ENCODE data around the gene SYNPO2. TPM values are rescaled to one million over a fixed set of nuclear protein-coding genes. Genes with fewer than 3 reads are reported as not detected.

The SYNPO2 gene
- total RNA-seq, 4 donors from 2014 or later: 144 to 400 (median 228) TPM

DNA sequence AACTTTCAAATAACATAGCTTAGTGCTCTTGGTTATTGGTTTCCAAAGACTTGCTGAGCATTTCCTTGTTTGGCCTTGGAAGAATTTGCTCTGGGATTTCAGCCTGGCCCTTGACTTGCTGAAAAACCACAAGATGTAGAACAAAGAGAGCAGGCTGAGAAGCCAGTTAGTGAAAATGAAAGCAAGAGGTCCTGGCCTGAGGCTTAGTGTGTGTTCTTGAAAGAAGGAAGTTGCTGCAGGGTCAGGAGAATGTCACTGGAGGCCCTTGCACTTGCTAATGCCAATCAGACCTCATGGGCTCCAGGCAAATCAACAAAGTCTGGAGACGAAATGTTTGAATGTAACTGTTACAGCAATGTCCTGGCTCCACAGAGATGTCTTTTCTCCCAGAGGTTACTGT, 79.4 kb downstream of the SYNPO2 start:
- no peaks in the 10 kb centered on the region for H3K36me3 ChIP-seq
- DNase-seq: peak; percentile 50 to 68
- peak overlapping the region; percentile 84 to 88 for H3K27ac ChIP-seq
- H3K4me1 ChIP-seq: peaks cover 7 to 14% of the 10 kb centered on the region in 2 donors
- TF ChIP-seq, protein P1, sequence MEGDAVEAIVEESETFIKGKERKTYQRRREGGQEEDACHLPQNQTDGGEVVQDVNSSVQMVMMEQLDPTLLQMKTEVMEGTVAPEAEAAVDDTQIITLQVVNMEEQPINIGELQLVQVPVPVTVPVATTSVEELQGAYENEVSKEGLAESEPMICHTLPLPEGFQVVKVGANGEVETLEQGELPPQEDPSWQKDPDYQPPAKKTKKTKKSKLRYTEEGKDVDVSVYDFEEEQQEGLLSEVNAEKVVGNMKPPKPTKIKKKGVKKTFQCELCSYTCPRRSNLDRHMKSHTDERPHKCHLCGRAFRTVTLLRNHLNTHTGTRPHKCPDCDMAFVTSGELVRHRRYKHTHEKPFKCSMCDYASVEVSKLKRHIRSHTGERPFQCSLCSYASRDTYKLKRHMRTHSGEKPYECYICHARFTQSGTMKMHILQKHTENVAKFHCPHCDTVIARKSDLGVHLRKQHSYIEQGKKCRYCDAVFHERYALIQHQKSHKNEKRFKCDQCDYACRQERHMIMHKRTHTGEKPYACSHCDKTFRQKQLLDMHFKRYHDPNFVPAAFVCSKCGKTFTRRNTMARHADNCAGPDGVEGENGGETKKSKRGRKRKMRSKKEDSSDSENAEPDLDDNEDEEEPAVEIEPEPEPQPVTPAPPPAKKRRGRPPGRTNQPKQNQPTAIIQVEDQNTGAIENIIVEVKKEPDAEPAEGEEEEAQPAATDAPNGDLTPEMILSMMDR (IDR thresholded peaks at IDR 0.05): no peak
- TF ChIP-seq POLR2A (IDR thresholded peaks at IDR 0.05): no peak
- no peaks in the 10 kb centered on the region for H3K9me3 ChIP-seq
- no peak overlapping the region for H3K4me3 ChIP-seq
- H3K27me3 ChIP-seq: no peaks in the 10 kb centered on the region
- intact Hi-C loops (cut with DNase I; ENCODE audit: low total_unique reads): loop anchor here (5.0 kb wide), 1 partner anchor 81 kb away; the partner anchor contains the start of gene SYNPO2

DNA sequence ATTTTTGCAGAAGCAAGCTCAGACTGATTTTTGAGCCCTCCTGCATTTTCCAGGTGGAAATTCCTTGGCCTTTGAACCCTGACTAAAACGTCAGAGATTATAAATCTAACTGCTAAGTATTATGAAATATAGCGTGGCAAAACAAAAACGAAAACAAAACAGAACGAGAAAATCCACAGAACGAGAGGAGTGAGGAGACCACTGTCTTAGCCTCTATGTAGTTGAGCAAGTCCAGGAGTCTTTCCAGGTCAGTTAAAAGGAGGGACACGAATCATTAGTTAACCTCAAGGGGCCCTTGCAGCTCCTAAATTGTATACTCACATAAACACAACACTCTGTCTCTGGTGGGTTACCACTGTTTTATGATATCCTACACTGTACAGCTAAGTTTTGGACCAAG, 80.2 kb downstream of the SYNPO2 start:
- no peaks in the 10 kb centered on the region for H3K9me3 ChIP-seq
- DNase-seq: no peak
- H3K27ac ChIP-seq: peak overlapping the region; percentile 84 to 88
- intact Hi-C loops (cut with DNase I; ENCODE audit: low total_unique reads): loop anchor here (5.0 kb wide), 1 partner anchor 82 kb away; the partner anchor contains the start of gene SYNPO2
- no peak overlapping the region for H3K4me3 ChIP-seq
- no peaks in the 10 kb centered on the region for H3K27me3 ChIP-seq
- H3K4me1 ChIP-seq: peaks cover 7 to 15% of the 10 kb centered on the region in 2 donors
- no peak for TF ChIP-seq POLR2A (IDR thresholded peaks at IDR 0.05)
- TF ChIP-seq, protein P1 (IDR thresholded peaks at IDR 0.05): no peak
- H3K36me3 ChIP-seq: no peaks in the 10 kb centered on the region

DNA sequence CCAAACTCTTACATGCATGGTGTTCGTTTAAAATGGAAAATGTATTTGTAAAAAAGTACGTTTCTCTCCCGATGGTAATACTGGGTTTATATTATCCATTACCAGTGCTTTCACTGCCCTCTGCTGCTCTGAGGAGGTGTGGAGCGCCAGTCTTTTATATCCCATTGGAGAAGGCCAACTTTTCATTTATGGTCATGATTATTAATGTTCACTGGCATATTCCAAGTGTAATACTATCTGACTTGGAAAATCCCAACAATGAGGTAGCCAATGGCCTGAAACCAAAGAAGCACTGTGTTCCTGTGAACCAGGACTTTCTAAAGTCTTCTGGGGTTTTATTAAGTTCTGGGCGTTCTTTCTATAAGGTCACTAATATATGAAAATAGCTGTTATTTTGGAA, 80.7 kb downstream of the SYNPO2 start:
- Histone ChIP-seq H3K4me3 (no peak overlapping the region), H3K9me3 (no peaks in the 10 kb centered on the region), H3K36me3 (no peaks in the 10 kb centered on the region), H3K27me3 (no peaks in the 10 kb centered on the region), H3K27ac (peak overlapping the region; percentile 84 to 88), H3K4me1 (peaks cover 7 to 20% of the 10 kb centered on the region in 2 donors)
- intact Hi-C loops (cut with DNase I; ENCODE audit: low total_unique reads): loop anchor here (5.0 kb wide), 1 partner anchor 82 kb away; the partner anchor contains the start of gene SYNPO2
- DNase-seq: peak; percentile 73 to 86
- TF ChIP-seq POLR2A (IDR thresholded peaks at IDR 0.05): peak in 1 of 2 donors; percentile 13
- TF ChIP-seq, protein P1 (IDR thresholded peaks at IDR 0.05): peak; percentile 58 to 90 (median 70)

DNA sequence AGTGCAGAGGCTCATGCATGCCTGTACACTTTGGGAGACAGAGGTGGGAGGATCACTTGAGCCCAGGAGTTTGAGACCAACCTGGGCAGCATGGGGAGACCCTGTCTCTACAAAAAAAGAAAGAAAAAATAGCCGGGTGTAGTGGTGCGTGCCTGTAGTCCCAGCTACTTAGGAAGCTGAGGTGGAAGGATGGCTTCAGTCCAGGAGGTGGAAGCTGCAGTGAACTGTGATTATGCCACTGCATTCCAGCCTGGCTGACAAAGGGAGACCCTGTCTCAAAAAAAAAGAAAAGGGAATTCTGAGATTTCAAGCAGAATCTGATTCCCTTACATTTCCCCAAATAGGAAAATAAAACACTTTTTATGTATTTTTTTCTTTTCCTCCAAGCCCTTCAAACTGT, 83.5 kb downstream of the SYNPO2 start:
- Histone ChIP-seq H3K9me3 (no peaks in the 10 kb centered on the region), H3K36me3 (no peaks in the 10 kb centered on the region), H3K4me1 (peaks cover 3 to 15% of the 10 kb centered on the region in 2 donors), H3K27ac (peak overlapping the region; percentile 84 to 88), H3K4me3 (no peak overlapping the region), H3K27me3 (no peaks in the 10 kb centered on the region)
- TF ChIP-seq, protein P1 (IDR thresholded peaks at IDR 0.05): no peak
- no peak for TF ChIP-seq POLR2A (IDR thresholded peaks at IDR 0.05)
- no peak for DNase-seq
- intact Hi-C loops (cut with DNase I; ENCODE audit: low total_unique reads): loop anchor here (10.0 kb wide), 1 partner anchor 237 kb away; no protein-coding TSS in a partner anchor

DNA sequence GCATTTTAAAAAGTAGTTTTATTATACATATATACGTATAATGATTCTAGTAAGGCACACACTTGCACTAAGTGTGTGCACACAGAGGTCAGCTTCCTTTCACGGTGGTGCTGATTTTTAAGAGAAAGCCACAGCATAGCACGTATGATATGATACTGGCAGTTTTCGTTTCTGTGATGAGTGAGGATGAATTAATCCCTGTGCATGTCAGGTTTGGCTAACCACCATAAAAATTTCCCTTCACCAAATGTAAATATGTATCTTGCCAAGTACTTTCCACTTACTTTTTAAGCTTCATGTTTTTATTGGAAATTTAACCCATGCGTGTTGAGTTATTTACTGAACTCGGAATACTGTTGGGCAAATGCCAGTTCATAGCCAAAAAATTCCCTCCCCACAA, 84.6 kb downstream of the SYNPO2 start:
- H3K4me1 ChIP-seq: peaks cover 0 to 8% of the 10 kb centered on the region in 2 donors
- no peaks in the 10 kb centered on the region for H3K36me3 ChIP-seq
- TF ChIP-seq, protein P1 (IDR thresholded peaks at IDR 0.05): no peak
- TF ChIP-seq POLR2A (IDR thresholded peaks at IDR 0.05): no peak
- intact Hi-C loops (cut with DNase I; ENCODE audit: low total_unique reads): loop anchor here (10.0 kb wide), 1 partner anchor 238 kb away; no protein-coding TSS in a partner anchor
- DNase-seq: no peak
- H3K27me3 ChIP-seq: no peaks in the 10 kb centered on the region
- peak overlapping the region; percentile 84 to 88 for H3K27ac ChIP-seq
- H3K4me3 ChIP-seq: no peak overlapping the region
- no peaks in the 10 kb centered on the region for H3K9me3 ChIP-seq
